Measurements from ENCODE around the gene MMD.
"Not testable (repeated sequence)": the region's sequence is repeated elsewhere in the genome, so short reads cannot be mapped to it uniquely, and the experiment has no call there.

The MMD gene

GRCh38 chr17:55418369-55419268 lies 3.0 kb downstream of the MMD start:
- DNase-seq, result no peak

- no peak for DNase-seq
Observed at GRCh38 chr17:55417411-55418268, 4.0 kb downstream of the MMD start.

- no peak for DNase-seq
Observed at GRCh38 chr17:55416470-55417052, 5.1 kb downstream of the MMD start.

GRCh38 chr17:55416000-55416399 lies 5.6 kb downstream of the MMD start:
- DNase-seq, result no peak

- DNase-seq, result peak; percentile 72 to 96
Observed at GRCh38 chr17:55414983-55415382, 6.7 kb downstream of the MMD start.

- DNase-seq, result no peak
Observed at GRCh38 chr17:55413825-55414489, 7.7 kb downstream of the MMD start.

GRCh38 chr17:55411463-55411855 lies 10.2 kb downstream of the MMD start:
- DNase-seq, result peak; percentile 60 to 77

GRCh38 chr17:55410722-55411462 lies 10.7 kb downstream of the MMD start:
- peak in 1 of 2 experiments; percentile 48 for DNase-seq

GRCh38 chr17:55409030-55409800 lies 12.4 kb downstream of the MMD start:
- DNase-seq, result no peak

- no peak for DNase-seq
Observed at GRCh38 chr17:55407641-55408566, 13.7 kb downstream of the MMD start.

GRCh38 chr17:55405600-55405999 lies 16.0 kb downstream of the MMD start:
- no peak for DNase-seq

- DNase-seq, result not testable (repeated sequence)
Observed at GRCh38 chr17:55404197-55404596, 17.4 kb downstream of the MMD start.

GRCh38 chr17:55402374-55402773 lies 19.3 kb downstream of the MMD start:
- DNase-seq, result no peak

- DNase-seq, result no peak
Observed at GRCh38 chr17:55398689-55399088, 22.9 kb downstream of the MMD start.

- no peak for DNase-seq
Observed at GRCh38 chr17:55395803-55396505, 25.7 kb downstream of the MMD start.

- peak; percentile 46 to 80 for DNase-seq
Observed at GRCh38 chr17:55394357-55395021, 27.1 kb downstream of the MMD start.

- no peak for DNase-seq
Observed at GRCh38 chr17:55391764-55392467, 29.7 kb downstream of the MMD start.

- DNase-seq, result no peak
Observed at GRCh38 chr17:55391244-55391757, 30.3 kb downstream of the MMD start.

Measured in NCI-H524 (cell line).